ENCODE measurements around the gene OLFML2A. TPM values are rescaled to one million over a fixed set of nuclear protein-coding genes. Genes with fewer than 3 reads are reported as not detected.
A peak's percentile ranks its signal among the peaks of the same experiment; 100 is the strongest.
"Not testable (repeated sequence)": the region's sequence is repeated elsewhere in the genome, so short reads cannot be mapped to it uniquely, and the experiment has no call there.

The OLFML2A gene
- total and polyA plus RNA-seq, 2 donors: 36.8 to 40.2 TPM

DNA sequence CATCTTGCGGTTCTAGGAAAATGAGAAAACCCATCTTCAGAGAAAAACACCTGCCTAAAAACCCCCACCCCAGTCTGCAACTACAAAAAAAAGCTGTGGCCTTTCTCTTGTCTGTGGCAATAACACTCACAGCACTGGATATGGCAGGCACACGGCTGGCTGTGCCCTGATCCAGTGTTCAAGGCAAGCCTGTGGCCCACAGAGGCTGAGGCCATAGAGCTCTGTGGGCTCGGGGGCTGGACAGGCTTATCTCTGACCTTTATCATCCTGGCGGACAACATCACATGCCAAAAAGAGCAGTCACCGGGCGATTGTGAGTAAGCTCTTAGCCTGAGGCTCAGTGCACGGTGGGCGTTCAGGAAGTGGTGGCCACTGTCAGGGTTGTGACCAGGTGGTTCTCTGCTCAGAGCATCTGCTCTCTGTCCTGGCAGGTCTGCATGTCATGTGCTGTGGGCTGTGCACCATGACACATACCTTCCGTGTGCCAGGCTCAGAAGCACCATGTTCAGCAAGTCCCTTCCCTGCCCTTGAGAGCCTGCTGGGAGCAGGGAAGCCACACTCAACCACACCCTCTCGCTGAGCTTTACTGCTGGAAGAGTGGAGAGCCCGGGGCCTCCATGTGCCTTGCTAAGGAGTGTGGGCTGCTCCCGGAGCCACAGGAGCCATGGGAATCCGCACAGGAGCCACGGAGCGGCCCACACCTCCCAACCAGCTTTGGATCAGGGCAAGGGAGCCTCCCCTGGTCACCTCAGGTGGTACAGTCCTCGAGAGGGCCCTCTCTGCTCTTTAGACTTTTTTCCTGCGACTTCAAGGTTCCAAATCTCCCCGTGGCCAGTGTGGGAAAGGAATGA lies 41.7 kb downstream of the OLFML2A start:
- no peak for DNase-seq (ENCODE audit: extremely low spot score)
- Histone ChIP-seq H3K27ac (ENCODE audit: low read depth) (peak overlapping the region; percentile 48), H3K36me3 (ENCODE audit: insufficient read depth) (no peaks in the 10 kb centered on the region), H3K4me3 (ENCODE audit: low read depth, low read length) (no peak overlapping the region), H3K4me1 (ENCODE audit: insufficient read depth) (no peaks in the 10 kb centered on the region)
- 62% methylated on average over 18 of the region's 18 CpGs for WGBS

DNA sequence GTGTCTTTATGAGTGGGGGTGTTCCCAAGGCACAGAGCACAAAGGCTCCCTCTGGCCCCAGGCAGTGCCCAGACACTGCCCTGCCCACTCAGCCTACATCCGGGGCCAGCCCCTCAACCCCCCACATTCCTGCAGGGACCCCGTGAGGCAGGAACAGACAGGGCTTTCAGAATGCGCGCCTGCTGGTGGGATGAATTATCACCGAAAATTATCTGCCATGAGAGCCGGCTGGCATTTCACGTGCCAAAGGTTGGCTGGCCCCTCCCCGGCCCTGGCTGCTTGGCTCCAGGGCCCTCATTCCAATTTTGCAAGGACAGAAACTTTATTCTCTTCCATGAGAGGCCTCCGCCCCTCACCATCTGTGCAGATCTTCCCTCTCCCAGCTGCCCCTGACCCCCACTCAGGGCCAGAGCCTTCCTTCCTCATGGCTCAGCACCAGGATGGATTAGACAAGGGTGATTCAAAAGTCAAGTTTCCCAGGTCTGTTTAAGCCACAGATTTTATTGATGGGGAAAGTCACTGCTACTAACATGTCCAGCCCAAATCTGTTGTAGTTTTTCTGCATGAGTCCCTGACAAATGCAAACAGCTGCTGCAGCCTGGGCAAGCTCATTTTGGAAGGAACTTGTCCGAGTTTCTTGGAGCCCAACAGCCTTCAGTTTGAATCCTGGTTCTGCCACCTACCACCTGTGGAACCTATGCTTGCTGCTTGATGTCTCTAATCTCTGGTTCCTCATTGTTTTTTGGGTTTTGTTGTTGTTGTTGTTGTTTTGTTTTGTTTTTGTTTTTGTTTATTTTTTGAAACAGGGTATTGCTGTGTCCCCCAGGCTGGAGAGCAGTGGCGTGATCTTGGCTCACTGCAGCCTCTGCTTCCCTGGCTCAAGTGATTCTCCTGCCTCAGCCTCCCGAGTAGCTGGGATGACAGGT lies 44.0 kb downstream of the OLFML2A start:
- 64% methylated on average over 12 of the region's 12 CpGs for WGBS
- no peaks in the 10 kb centered on the region for H3K4me1 ChIP-seq (ENCODE audit: insufficient read depth)
- no peak for DNase-seq (ENCODE audit: extremely low spot score)
- H3K36me3 ChIP-seq (ENCODE audit: insufficient read depth): no peaks in the 10 kb centered on the region
- H3K27ac ChIP-seq (ENCODE audit: low read depth): no peak overlapping the region
- no peak overlapping the region for H3K4me3 ChIP-seq (ENCODE audit: low read depth, low read length)

DNA sequence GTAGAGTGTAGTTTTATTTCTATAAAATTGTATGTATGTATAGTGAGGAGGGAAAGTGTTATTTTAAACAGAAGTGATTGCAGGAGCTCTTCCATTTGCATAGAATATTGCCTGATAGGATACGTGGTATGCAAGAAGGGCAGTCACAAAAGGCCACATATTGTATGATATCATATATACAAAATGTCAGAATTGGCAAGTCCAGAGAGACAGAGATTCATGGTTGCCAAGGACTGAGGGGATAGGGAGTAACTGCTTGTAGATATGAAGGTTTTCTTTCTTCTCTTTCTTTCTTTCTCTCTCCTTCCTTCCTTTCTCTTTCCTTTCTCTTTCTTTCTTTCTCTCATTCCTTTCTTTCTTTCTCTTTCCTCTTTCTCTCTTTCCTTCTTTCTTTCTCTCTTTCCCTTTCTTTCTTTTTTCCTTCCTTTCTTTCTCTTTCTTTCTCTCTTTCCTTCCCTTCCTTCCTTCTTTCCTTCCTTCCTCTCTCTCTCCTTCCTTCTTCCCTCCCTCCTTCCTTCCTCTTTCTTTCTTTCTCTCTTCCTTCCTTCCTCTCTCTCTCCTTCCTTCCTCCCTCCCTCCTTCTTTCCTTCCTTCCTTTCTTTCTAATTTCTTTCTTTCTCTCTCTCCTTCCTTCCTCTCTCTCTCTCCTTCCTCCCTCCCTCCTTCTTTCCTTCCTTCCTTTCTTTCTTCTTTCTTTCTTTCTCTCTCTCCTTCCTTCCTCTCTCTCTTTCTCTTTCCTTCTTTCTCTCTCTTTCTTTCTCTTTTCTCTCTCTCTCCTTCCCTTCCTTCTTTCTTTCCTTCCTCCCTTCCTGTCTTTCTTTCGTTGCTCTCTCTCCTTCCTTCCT lies 51.8 kb downstream of the OLFML2A start:
- 41% methylated on average over 2 of the region's 2 CpGs for WGBS

DNA sequence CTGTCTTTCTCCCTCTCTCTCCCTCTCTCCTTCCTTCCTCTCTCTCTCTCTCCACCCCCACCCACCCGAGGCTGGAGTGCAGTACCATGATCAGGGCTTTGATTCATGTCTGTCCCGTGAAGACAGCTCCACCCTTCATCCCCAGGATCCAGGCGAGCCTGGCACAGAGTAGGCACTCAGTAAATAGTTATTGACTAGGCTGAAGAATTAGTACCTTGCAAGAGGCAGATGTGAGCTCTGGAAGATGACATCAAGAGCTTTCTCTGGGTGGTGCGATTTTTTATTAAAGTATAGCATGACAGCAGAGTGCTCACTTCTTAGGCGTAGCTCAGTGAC lies 52.4 kb downstream of the OLFML2A start:
- DNase-seq (ENCODE audit: extremely low spot score): no peak
- H3K36me3 ChIP-seq (ENCODE audit: insufficient read depth): no peaks in the 10 kb centered on the region
- H3K4me3 ChIP-seq (ENCODE audit: low read depth, low read length): no peak overlapping the region
- H3K4me1 ChIP-seq (ENCODE audit: insufficient read depth): no peaks in the 10 kb centered on the region
- 43% methylated on average over 5 of the region's 5 CpGs for WGBS
- no peak overlapping the region for H3K27ac ChIP-seq (ENCODE audit: low read depth)

More for the DNA sequence above, 51.8 kb downstream of the OLFML2A start:
- DNase-seq (ENCODE audit: extremely low spot score): no peak
- H3K4me3 ChIP-seq (ENCODE audit: low read depth, low read length): no peak overlapping the region
- H3K27ac ChIP-seq (ENCODE audit: low read depth): no peak overlapping the region
- H3K4me1 ChIP-seq (ENCODE audit: insufficient read depth): no peaks in the 10 kb centered on the region
- H3K36me3 ChIP-seq (ENCODE audit: insufficient read depth): no peaks in the 10 kb centered on the region

DNA sequence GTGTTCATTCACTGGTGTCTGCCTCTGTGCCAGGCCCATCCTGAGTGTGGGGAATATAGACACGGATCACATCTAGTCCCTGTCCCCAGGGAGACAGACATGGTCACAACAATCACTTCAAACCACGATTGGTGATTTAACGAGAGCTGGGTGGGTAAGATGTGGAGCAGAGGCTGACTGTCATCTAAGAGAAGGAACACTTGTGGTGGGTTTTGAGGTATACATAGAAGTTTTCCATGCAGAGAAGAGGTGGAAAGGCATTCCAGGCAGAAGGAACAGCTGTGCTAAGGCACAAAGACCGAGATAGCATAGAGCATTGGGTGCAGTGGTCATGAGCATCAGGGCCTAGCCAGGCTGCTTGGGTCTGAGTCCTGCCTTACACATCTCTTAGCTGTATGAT lies 53.7 kb downstream of the OLFML2A start:
- WGBS: 72% methylated on average over 4 of the region's 4 CpGs
- Histone ChIP-seq H3K36me3 (ENCODE audit: insufficient read depth) (no peaks in the 10 kb centered on the region), H3K4me1 (ENCODE audit: insufficient read depth) (no peaks in the 10 kb centered on the region), H3K4me3 (ENCODE audit: low read depth, low read length) (no peak overlapping the region), H3K27ac (ENCODE audit: low read depth) (no peak overlapping the region)
- DNase-seq (ENCODE audit: extremely low spot score): no peak

DNA sequence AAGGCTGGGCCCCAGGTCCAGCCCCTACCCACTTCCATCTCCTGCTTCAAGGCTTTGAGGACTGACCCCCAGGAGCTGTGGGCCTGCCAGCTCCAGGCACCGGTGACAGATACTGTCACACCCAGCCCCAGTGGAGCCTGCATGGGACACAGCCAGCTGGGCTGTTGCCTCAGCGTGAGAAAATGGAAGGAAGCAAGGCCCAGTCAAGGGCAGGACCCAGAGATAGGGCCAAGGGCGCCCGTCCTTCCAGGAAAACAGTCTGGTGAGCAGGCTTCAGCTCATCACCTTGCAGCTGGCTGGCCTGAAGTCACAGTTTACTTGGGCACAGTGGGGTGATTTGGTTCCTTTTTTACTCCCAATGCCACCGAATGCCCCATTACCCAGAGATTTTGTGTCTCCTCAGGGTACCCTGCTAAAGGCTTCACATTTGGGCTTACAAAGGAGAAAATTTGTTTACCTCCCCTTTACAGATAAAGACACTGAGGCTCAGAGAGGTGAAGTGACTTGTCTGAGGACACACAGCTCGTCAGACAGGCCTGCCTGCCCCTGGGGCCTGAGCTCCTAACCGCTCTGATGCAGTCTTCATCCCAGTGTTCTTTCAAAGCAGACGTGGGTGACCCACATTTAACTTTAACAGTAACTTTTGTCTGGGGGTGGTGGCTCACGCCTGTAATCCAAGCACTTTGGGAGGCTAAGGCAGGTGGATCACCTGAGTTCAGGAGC lies 54.9 kb downstream of the OLFML2A start:
- 79% methylated on average over 9 of the region's 9 CpGs for WGBS
- Histone ChIP-seq H3K36me3 (ENCODE audit: insufficient read depth) (no peaks in the 10 kb centered on the region), H3K4me3 (ENCODE audit: low read depth, low read length) (no peak overlapping the region), H3K4me1 (ENCODE audit: insufficient read depth) (no peaks in the 10 kb centered on the region), H3K27ac (ENCODE audit: low read depth) (no peak overlapping the region)
- DNase-seq (ENCODE audit: extremely low spot score): no peak

DNA sequence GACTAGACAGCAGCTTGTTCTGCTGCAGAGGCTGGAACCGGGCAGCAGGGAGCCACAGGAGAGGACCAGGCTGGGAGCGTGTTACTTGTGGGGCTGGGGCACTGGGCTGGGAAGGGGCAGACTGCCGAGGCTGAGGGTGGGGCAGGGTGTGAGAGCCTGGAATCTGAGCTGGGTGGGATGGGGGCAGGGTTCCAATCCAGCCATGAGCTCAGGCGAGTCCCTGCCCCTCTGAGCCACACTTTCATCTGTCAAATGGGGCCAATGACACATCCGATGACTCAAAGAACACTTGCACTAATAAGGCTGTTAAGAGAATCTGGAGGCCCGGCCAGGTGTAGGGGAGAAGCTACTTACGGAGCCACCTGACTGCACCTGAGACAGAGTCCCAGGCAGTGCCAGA lies 57.7 kb downstream of the OLFML2A start:
- WGBS: 64% methylated on average over 7 of the region's 7 CpGs
- H3K4me1 ChIP-seq (ENCODE audit: insufficient read depth): no peaks in the 10 kb centered on the region
- no peak for DNase-seq (ENCODE audit: extremely low spot score)
- no peak overlapping the region for H3K27ac ChIP-seq (ENCODE audit: low read depth)
- no peaks in the 10 kb centered on the region for H3K36me3 ChIP-seq (ENCODE audit: insufficient read depth)
- no peak overlapping the region for H3K4me3 ChIP-seq (ENCODE audit: low read depth, low read length)

DNA sequence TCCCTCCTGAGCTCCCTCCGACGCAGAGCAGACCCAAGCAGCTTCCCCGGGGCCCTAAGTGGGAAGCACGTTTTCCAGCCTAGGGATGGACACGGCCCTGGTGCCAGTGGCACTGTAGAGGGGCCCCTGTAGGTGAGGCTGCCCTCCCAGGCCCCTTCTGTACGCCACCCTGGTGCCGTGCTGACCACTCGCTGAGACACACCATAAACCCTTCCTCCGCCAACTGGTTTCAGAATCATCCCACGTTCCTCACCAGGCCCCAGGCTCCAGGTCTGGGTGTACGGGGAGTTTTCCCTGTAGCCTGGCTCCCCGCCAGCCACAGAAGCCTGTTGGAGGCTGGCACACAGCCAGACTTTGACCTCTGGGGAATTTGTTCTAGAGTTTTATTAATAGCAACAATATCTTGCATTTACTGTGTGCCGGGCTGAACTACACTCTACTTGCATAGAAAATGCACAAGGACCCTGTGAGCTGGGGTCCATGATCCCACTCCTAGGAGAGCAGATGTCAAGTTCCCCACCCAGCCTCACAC lies 58.2 kb downstream of the OLFML2A start:
- no peaks in the 10 kb centered on the region for H3K4me1 ChIP-seq (ENCODE audit: insufficient read depth)
- no peaks in the 10 kb centered on the region for H3K36me3 ChIP-seq (ENCODE audit: insufficient read depth)
- WGBS: 44% methylated on average over 13 of the region's 13 CpGs
- no peak overlapping the region for H3K27ac ChIP-seq (ENCODE audit: low read depth)
- H3K4me3 ChIP-seq (ENCODE audit: low read depth, low read length): no peak overlapping the region
- DNase-seq (ENCODE audit: extremely low spot score): no peak

DNA sequence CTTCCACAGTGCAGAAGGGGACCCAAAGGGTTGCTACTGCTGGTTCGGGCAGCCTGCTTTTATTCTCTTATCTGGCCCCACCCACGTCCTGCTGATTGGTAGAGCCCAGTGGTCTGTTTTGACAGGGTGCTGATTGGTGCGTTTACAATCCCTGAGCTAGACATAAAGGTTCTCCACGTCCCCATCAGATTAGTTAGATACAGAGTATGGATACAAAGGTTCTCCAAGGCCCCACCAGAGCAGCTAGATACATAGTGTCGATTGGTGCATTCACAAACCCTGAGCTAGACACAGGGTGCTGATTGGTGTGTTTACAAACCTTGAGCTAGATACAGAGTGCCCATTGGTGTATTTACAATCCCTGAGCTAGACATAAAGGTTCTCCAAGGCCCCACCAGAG lies 61.2 kb downstream of the OLFML2A start:
- not testable (repeated sequence) for H3K4me3 ChIP-seq (ENCODE audit: low read depth, low read length); H3K27ac ChIP-seq (ENCODE audit: low read depth); H3K36me3 ChIP-seq (ENCODE audit: insufficient read depth); DNase-seq (ENCODE audit: extremely low spot score); H3K4me1 ChIP-seq (ENCODE audit: insufficient read depth)
- WGBS: 80% methylated on average over 5 of the region's 5 CpGs

DNA sequence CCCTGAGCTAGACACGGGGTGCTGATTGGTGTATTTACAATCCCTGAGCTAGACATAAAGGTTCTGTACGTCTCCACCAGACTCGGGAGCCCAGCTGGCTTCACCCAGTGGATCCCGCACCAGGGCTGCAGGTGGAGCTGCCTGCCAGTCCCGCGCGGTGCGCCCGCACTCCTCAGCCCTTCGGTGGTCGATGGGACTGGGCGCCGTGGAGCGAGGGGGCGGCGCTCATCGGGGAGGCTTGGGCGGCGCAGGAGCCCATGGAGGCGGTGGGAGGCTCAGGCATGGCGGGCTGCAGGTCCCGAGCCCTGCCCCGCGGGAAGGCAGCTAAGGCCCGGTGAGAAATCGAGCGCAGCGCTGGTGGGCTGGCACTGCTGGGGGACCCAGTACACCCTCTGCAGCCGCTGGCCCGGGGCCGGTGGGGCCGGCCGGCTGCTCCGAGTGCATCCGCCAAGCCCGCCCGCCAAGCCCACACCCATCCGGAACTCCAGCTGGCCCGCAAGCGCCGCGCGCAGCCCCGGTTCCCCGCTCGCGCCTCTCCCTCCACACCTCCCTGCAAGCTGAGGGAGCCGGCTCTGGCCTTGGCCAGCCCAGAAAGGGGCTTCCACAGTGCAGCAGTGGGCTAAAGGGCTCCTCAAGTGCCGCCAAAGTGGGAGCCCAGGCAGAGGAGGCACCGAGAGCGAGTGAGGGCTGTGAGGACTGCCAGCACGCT lies 61.8 kb downstream of the OLFML2A start:
- not testable (repeated sequence) for DNase-seq (ENCODE audit: extremely low spot score); H3K4me1 ChIP-seq (ENCODE audit: insufficient read depth); H3K36me3 ChIP-seq (ENCODE audit: insufficient read depth); H3K27ac ChIP-seq (ENCODE audit: low read depth); H3K4me3 ChIP-seq (ENCODE audit: low read depth, low read length)
- WGBS: 65% methylated on average over 48 of the region's 52 CpGs

DNA sequence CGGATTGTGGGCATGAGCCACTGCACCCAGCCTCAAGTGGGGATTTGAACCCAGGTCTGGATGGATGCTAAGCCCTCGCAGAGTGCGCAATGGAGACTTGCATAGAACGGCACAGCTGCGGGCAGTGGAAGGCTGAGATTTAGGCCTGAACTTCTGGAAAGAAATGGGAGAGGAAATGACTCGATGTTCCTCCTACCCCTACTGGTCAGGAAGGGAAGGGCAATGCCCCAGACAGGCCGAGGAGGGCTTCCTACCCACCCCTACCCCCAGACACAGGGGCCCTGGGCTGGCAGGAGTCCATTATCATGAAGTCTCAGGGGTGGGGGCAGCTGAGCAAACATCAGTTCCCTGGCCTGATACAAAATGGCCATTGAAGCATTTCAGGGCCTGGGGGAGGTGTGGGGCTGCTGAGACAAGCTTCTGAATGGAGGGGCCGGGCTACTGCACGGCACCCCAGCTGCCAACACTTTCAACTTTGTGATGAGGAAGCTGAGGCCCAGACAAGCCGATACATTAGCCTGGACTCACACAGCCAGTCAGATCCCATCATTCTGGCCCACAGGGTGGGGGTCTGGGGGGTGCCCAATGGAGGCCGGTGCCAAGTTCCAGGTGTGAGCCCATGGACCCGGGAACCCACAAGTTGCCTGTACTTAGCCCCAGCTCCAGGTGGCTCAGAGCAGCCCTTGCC lies 62.8 kb downstream of the OLFML2A start:
- DNase-seq (ENCODE audit: extremely low spot score): no peak
- Histone ChIP-seq H3K4me1 (ENCODE audit: insufficient read depth) (no peaks in the 10 kb centered on the region), H3K27ac (ENCODE audit: low read depth) (no peak overlapping the region), H3K36me3 (ENCODE audit: insufficient read depth) (no peaks in the 10 kb centered on the region), H3K4me3 (ENCODE audit: low read depth, low read length) (no peak overlapping the region)
- 71% methylated on average over 12 of the region's 12 CpGs for WGBS

DNA sequence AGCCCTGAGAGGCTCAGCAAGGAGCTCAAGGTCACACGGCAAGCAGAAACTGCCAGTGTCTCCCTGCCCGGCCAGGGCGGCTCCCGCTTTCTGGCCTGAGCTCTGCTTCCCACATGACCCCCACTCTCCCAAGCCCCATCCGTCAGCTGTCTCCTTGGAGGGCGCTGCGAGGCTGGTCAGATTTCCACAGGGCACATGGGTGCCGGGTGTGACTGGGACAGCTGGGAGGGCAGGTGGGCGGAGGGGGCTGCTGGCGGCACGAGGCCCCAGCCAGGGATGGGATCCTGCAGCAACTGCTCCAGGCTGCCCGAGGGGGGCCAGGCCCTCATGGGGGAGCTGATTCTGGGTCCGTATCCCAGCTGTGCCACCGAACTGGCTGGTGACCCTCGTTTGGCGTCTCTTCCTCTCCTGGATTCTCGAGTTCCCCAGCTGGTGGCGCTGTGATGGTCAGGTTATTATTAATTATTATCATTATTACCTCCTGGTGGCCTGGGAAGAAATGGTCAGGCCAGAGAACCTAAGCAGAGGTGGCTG lies 63.4 kb downstream of the OLFML2A start:
- Histone ChIP-seq H3K4me1 (ENCODE audit: insufficient read depth) (no peaks in the 10 kb centered on the region), H3K36me3 (ENCODE audit: insufficient read depth) (no peaks in the 10 kb centered on the region), H3K27ac (ENCODE audit: low read depth) (no peak overlapping the region), H3K4me3 (ENCODE audit: low read depth, low read length) (no peak overlapping the region)
- no peak for DNase-seq (ENCODE audit: extremely low spot score)
- WGBS: 87% methylated on average over 18 of the region's 18 CpGs
